ENCODE data around the gene SLC7A14. TPM values are rescaled to one million over a fixed set of nuclear protein-coding genes. Genes with fewer than 3 reads are reported as not detected.

The SLC7A14 gene
- total and polyA plus RNA-seq, 2 of the 13 experiments (the other 11 are each of a cell fraction or from before 2014, with no cell fraction given) = not detected

DNA sequence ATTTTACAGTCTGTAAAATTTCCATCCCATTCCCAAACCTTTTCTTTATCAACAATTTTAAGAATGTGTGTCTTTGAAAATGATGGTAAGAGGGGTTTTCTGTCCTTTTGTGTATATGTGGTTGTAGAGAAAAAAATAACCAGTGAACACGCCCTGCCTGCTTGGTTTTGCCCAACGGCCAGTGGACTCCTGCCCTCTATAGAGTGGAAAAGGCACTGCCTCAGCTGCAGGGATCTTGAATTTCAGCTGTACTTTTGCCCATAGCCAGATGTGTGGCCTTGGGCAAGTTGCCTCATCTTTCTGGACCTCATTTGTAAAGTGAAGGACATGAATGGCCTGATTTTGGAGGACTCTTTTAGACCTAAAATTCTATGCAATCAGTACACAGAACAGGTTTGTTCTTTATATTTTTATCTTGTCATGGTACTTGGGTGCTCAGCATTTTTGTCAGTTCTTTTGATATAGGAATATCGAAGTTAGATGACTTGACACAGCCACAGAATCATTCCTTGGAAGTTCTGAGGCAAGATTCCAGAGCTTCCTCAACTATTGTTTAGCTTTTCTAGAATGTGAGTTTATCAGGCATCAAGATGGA lies 86.2 kb downstream of the SLC7A14 start (continued):
- no peak for TF ChIP-seq ZNF282 (IDR thresholded peaks at IDR 0.05; ENCODE audit: partially characterized antibody)
- TF ChIP-seq ARNTL (CRISPR knock-in tag; IDR thresholded peaks at IDR 0.05) = no peak
- TF ChIP-seq ZKSCAN5 (CRISPR knock-in tag; IDR thresholded peaks at IDR 0.05) = no peak
- TF ChIP-seq, protein P1, sequence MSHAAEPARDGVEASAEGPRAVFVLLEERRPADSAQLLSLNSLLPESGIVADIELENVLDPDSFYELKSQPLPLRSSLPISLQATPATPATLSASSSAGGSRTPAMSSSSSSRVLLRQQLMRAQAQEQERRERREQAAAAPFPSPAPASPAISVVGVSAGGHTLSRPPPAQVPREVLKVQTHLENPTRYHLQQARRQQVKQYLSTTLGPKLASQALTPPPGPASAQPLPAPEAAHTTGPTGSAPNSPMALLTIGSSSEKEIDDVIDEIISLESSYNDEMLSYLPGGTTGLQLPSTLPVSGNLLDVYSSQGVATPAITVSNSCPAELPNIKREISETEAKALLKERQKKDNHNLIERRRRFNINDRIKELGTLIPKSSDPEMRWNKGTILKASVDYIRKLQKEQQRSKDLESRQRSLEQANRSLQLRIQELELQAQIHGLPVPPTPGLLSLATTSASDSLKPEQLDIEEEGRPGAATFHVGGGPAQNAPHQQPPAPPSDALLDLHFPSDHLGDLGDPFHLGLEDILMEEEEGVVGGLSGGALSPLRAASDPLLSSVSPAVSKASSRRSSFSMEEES (CRISPR knock-in tag; IDR thresholded peaks at IDR 0.05) = no peak
- TF ChIP-seq ISX (CRISPR knock-in tag; conservative IDR thresholded peaks at IDR 0.05) = no peak
- no peak for TF ChIP-seq SALL2 (CRISPR knock-in tag; IDR thresholded peaks at IDR 0.05)
- TF ChIP-seq, protein P2, sequence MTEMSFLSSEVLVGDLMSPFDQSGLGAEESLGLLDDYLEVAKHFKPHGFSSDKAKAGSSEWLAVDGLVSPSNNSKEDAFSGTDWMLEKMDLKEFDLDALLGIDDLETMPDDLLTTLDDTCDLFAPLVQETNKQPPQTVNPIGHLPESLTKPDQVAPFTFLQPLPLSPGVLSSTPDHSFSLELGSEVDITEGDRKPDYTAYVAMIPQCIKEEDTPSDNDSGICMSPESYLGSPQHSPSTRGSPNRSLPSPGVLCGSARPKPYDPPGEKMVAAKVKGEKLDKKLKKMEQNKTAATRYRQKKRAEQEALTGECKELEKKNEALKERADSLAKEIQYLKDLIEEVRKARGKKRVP (CRISPR knock-in tag; IDR thresholded peaks at IDR 0.05) = no peak
- TF ChIP-seq ZNF142 (CRISPR knock-in tag; IDR thresholded peaks at IDR 0.05) = no peak
- no peak for TF ChIP-seq RNF2 (conservative IDR thresholded peaks at IDR 0.05; ENCODE audit: low read depth)
- TF ChIP-seq ISL2 (CRISPR knock-in tag; IDR thresholded peaks at IDR 0.05) = no peak
- TF ChIP-seq PLRG1 (conservative IDR thresholded peaks at IDR 0.05) = no peak
- no peak for TF ChIP-seq DZIP1 (CRISPR knock-in tag; IDR thresholded peaks at IDR 0.05)
- TF ChIP-seq PHF21A (CRISPR knock-in tag; IDR thresholded peaks at IDR 0.05) = no peak
- no peak for TF ChIP-seq DPF2 (CRISPR knock-in tag; IDR thresholded peaks at IDR 0.05; ENCODE audit: borderline replicate concordance, low read depth)
- no peak for TF ChIP-seq NFATC3 (CRISPR knock-in tag; IDR thresholded peaks at IDR 0.05)
- TF ChIP-seq ZNF121 (CRISPR knock-in tag; IDR thresholded peaks at IDR 0.05) = no peak
- TF ChIP-seq ELF4 (CRISPR knock-in tag; IDR thresholded peaks at IDR 0.05; ENCODE audit: borderline replicate concordance) = no peak
- no peak for TF ChIP-seq HIVEP1 (CRISPR knock-in tag; IDR thresholded peaks at IDR 0.05)
